Measurements from ENCODE around the gene TOX3. TPM values are rescaled to one million over a fixed set of nuclear protein-coding genes. Genes with fewer than 3 reads are reported as not detected.
A peak's percentile ranks its signal among the peaks of the same experiment; 100 is the strongest.

The TOX3 gene
- total and polyA plus RNA-seq, 2 of the 13 experiments (the other 11 are each of a cell fraction or from before 2014, with no cell fraction given) = 14.5 to 98.6 TPM

DNA sequence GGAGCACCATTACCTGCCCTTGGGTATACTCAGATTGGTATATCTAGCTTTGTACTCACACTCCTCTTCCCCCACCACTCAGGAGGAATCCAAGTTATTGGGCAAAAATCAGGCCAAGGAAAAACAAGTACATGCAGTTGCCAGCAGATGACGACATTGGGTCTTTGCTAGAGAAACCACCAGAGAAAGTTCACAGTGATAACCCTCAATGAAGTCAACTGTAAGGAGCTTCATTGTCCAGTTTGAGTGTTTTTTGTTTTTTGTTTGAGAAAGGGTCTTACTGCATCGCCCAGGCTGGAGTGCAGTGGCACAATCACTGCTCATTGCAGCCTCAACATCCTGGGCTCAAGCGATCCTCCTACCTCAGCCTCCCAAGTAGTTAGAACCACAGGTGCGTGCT is 34.6 kb upstream of the TOX3 start (continued):
- TF ChIP-seq, protein P1, sequence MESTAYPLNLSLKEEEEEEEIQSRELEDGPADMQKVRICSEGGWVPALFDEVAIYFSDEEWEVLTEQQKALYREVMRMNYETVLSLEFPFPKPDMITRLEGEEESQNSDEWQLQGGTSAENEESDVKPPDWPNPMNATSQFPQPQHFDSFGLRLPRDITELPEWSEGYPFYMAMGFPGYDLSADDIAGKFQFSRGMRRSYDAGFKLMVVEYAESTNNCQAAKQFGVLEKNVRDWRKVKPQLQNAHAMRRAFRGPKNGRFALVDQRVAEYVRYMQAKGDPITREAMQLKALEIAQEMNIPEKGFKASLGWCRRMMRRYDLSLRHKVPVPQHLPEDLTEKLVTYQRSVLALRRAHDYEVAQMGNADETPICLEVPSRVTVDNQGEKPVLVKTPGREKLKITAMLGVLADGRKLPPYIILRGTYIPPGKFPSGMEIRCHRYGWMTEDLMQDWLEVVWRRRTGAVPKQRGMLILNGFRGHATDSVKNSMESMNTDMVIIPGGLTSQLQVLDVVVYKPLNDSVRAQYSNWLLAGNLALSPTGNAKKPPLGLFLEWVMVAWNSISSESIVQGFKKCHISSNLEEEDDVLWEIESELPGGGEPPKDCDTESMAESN (CRISPR knock-in tag; conservative IDR thresholded peaks at IDR 0.05) = 0 out of 2 replicates have a peak, but pooled peaks have one; percentile 42
- no peak for TF ChIP-seq ATRX (CRISPR knock-in tag; IDR thresholded peaks at IDR 0.05; ENCODE audit: borderline replicate concordance)
- no peak for TF ChIP-seq NR2F2 (IDR thresholded peaks at IDR 0.05; ENCODE audit: borderline replicate concordance, low read depth)
- TF ChIP-seq RBM22 (optimal IDR thresholded peaks at IDR 0.05; ENCODE audit: low read length) = no peak
- TF ChIP-seq ELF3 (CRISPR knock-in tag; IDR thresholded peaks at IDR 0.05) = peak; percentile 40; the same call in 1 of the 2 replicates
- TF ChIP-seq GATAD1 (CRISPR knock-in tag; IDR thresholded peaks at IDR 0.05) = 0 out of 2 replicates have a peak, but pooled peaks have one; percentile 31
- no peak for TF ChIP-seq ZNF24 (IDR thresholded peaks at IDR 0.05)
- no peak for TF ChIP-seq TCF7 (IDR thresholded peaks at IDR 0.05; ENCODE audit: low read depth)
- TF ChIP-seq SETDB1 (CRISPR knock-in tag; IDR thresholded peaks at IDR 0.05; ENCODE audit: borderline replicate concordance) = no peak
- no peak for TF ChIP-seq ZNF33A (CRISPR knock-in tag; IDR thresholded peaks at IDR 0.05; ENCODE audit: borderline replicate concordance)
- no peak for TF ChIP-seq RCOR2 (CRISPR knock-in tag; IDR thresholded peaks at IDR 0.05)
- TF ChIP-seq KLF12 (CRISPR knock-in tag; IDR thresholded peaks at IDR 0.05; ENCODE audit: borderline replicate concordance) = no peak
- TF ChIP-seq, protein P2, sequence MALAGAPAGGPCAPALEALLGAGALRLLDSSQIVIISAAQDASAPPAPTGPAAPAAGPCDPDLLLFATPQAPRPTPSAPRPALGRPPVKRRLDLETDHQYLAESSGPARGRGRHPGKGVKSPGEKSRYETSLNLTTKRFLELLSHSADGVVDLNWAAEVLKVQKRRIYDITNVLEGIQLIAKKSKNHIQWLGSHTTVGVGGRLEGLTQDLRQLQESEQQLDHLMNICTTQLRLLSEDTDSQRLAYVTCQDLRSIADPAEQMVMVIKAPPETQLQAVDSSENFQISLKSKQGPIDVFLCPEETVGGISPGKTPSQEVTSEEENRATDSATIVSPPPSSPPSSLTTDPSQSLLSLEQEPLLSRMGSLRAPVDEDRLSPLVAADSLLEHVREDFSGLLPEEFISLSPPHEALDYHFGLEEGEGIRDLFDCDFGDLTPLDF (CRISPR knock-in tag; IDR thresholded peaks at IDR 0.05) = no peak
- TF ChIP-seq, protein P3, sequence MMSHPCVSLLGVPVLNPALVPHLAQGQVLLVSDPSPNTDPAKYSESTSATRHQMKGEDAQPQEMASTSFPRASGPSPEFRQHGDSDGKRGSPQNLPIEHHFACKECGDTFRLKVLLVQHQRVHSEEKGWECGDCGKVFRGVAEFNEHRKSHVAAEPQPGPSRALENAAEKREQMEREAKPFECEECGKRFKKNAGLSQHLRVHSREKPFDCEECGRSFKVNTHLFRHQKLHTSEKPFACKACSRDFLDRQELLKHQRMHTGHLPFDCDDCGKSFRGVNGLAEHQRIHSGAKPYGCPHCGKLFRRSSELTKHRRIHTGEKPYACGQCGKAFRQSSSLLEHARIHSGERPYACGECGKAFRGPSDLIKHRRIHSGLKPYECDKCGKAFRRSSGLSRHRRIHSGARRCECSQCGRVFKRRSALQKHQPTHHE (CRISPR knock-in tag; IDR thresholded peaks at IDR 0.05; ENCODE audit: borderline replicate concordance) = no peak
- TF ChIP-seq CBX2 (IDR thresholded peaks at IDR 0.05; ENCODE audit: low read depth, low read length) = no peak
- 0 out of 2 replicates have a peak, but pooled peaks have one; percentile 85 for TF ChIP-seq CBX2 (CRISPR knock-in tag; IDR thresholded peaks at IDR 0.05; ENCODE audit: low read depth)
- no peak for TF ChIP-seq NCOA2 (CRISPR knock-in tag; IDR thresholded peaks at IDR 0.05)
- no peak for TF ChIP-seq ZNF367 (CRISPR knock-in tag; IDR thresholded peaks at IDR 0.05; ENCODE audit: borderline replicate concordance)
- no peak for TF ChIP-seq LCORL (IDR thresholded peaks at IDR 0.05)
- TF ChIP-seq LCORL (CRISPR knock-in tag; IDR thresholded peaks at IDR 0.05) = 0 out of 2 replicates have a peak, but pooled peaks have one; percentile 40
- TF ChIP-seq, protein P4, sequence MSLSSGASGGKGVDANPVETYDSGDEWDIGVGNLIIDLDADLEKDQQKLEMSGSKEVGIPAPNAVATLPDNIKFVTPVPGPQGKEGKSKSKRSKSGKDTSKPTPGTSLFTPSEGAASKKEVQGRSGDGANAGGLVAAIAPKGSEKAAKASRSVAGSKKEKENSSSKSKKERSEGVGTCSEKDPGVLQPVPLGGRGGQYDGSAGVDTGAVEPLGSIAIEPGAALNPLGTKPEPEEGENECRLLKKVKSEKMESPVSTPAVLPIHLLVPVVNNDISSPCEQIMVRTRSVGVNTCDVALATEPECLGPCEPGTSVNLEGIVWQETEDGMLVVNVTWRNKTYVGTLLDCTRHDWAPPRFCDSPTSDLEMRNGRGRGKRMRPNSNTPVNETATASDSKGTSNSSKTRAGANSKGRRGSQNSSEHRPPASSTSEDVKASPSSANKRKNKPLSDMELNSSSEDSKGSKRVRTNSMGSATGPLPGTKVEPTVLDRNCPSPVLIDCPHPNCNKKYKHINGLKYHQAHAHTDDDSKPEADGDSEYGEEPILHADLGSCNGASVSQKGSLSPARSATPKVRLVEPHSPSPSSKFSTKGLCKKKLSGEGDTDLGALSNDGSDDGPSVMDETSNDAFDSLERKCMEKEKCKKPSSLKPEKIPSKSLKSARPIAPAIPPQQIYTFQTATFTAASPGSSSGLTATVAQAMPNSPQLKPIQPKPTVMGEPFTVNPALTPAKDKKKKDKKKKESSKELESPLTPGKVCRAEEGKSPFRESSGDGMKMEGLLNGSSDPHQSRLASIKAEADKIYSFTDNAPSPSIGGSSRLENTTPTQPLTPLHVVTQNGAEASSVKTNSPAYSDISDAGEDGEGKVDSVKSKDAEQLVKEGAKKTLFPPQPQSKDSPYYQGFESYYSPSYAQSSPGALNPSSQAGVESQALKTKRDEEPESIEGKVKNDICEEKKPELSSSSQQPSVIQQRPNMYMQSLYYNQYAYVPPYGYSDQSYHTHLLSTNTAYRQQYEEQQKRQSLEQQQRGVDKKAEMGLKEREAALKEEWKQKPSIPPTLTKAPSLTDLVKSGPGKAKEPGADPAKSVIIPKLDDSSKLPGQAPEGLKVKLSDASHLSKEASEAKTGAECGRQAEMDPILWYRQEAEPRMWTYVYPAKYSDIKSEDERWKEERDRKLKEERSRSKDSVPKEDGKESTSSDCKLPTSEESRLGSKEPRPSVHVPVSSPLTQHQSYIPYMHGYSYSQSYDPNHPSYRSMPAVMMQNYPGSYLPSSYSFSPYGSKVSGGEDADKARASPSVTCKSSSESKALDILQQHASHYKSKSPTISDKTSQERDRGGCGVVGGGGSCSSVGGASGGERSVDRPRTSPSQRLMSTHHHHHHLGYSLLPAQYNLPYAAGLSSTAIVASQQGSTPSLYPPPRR (CRISPR knock-in tag; IDR thresholded peaks at IDR 0.05; ENCODE audit: borderline replicate concordance) = no peak
- TF ChIP-seq CEBPG (CRISPR knock-in tag; IDR thresholded peaks at IDR 0.05) = peak; percentile 42; the same call in 1 of the 2 replicates
- TF ChIP-seq ZNF564 (CRISPR knock-in tag; IDR thresholded peaks at IDR 0.05) = no peak
